Liver (tissue), 9 donors: ENCODE measurements around the gene MUC2. TPM values are rescaled to one million over a fixed set of nuclear protein-coding genes. Genes with fewer than 3 reads are reported as not detected.
A peak's percentile ranks its signal among the peaks of the same experiment; 100 is the strongest.

Experiments used
- DNase-seq: peaks from one replicate; pipeline ENCODE4 v3.0.0-alpha.2; 2017; ENCODE audit warnings: low spot score
- H3K27ac ChIP-seq, 2 donors: one replicate each; pipeline ENCODE4 v1.7.0; 2013; ENCODE audit warnings: inconsistent platforms in 2 of 2, low read length in 2 of 2, control low read depth in 1 of 2, low read depth in 1 of 2, mild to moderate bottlenecking in 1 of 2
- H3K27me3 ChIP-seq, 4 donors: one replicate each; pipeline versions ENCODE4 v1.6.1 to v1.7.0; 2013; ENCODE audit warnings: low read length in 3 of 4, inconsistent platforms in 1 of 4, mild to moderate bottlenecking in 1 of 4, moderate library complexity in 1 of 4; ENCODE audit not compliant: control insufficient read depth in 4 of 4, insufficient read depth in 4 of 4
- H3K36me3 ChIP-seq, 4 donors: one replicate each; pipeline versions ENCODE4 v1.6.1 to v1.7.0; 2013; ENCODE audit warnings: low read length in 3 of 4, mild to moderate bottlenecking in 3 of 4, low read depth in 1 of 4, moderate library complexity in 1 of 4; ENCODE audit not compliant: control insufficient read depth in 4 of 4, insufficient read depth in 3 of 4
- H3K4me1 ChIP-seq, 4 donors: one replicate each; pipeline versions ENCODE4 v1.6.1 to v1.7.0; 2013; ENCODE audit warnings: low read length in 3 of 4, mild to moderate bottlenecking in 3 of 4, moderate library complexity in 1 of 4; ENCODE audit not compliant: control insufficient read depth in 4 of 4, insufficient read depth in 4 of 4
- H3K4me3 ChIP-seq, 3 donors: one replicate each; pipeline versions ENCODE4 v1.6.1 to v1.7.0; 2013; ENCODE audit warnings: low read length in 3 of 3, control low read depth in 1 of 3, low read depth in 1 of 3, mild to moderate bottlenecking in 1 of 3
- H3K9ac ChIP-seq, 2 donors: one replicate each; pipeline ENCODE4 v1.7.0; 2013; ENCODE audit warnings: low read length in 2 of 2, mild to moderate bottlenecking in 2 of 2, moderate library complexity in 2 of 2, control low read depth in 1 of 2, low read depth in 1 of 2
- H3K9me3 ChIP-seq, 4 donors: one replicate each; pipeline versions ENCODE4 v1.6.1 to v1.7.0; 2013; ENCODE audit warnings: low read length in 3 of 4; ENCODE audit not compliant: control insufficient read depth in 4 of 4
- EGR1 ChIP-seq, 2 donors: IDR thresholded peaks; 2 replicates each; pipeline ENCODE4 v1.6.1; 2016 to 2018; ENCODE audit warnings: antibody characterized with exemption in 2 of 2, low read depth in 2 of 2
- FOXA2 ChIP-seq: IDR thresholded peaks from 2 replicates; pipeline ENCODE4 v1.6.1; 2016; ENCODE audit warnings: antibody characterized with exemption
- HNF4A ChIP-seq, 2 donors: conservative IDR thresholded peaks; 2 replicates each; pipeline ENCODE4 v1.6.1; 2016; ENCODE audit warnings: antibody characterized with exemption in 2 of 2, mild to moderate bottlenecking in 2 of 2
- HNF4G ChIP-seq: IDR thresholded peaks from 2 replicates; pipeline ENCODE4 v1.6.1; 2016; ENCODE audit warnings: antibody characterized with exemption
- JUND ChIP-seq, 2 donors: IDR thresholded peaks; 2 replicates each; pipeline ENCODE4 v1.6.1; 2016; ENCODE audit warnings: antibody characterized with exemption in 2 of 2
- NR2F2 ChIP-seq: IDR thresholded peaks from 2 replicates; pipeline ENCODE4 v1.6.1; 2016; ENCODE audit warnings: antibody characterized with exemption
- RAD21 ChIP-seq, 2 donors: IDR thresholded peaks; 2 replicates each; pipeline ENCODE4 v1.6.1; 2016; ENCODE audit warnings: antibody characterized with exemption in 2 of 2, mild to moderate bottlenecking in 2 of 2
- RXRA ChIP-seq, 2 donors: IDR thresholded peaks; 2 replicates each; pipeline ENCODE4 v1.6.1; 2017 to 2018; ENCODE audit warnings: antibody characterized with exemption in 2 of 2, mild to moderate bottlenecking in 1 of 2
- SP1 ChIP-seq: IDR thresholded peaks from 2 replicates; pipeline ENCODE4 v1.6.1; 2018; ENCODE audit warnings: antibody characterized with exemption, mild to moderate bottlenecking
- TAF1 ChIP-seq: conservative IDR thresholded peaks from 2 replicates; pipeline ENCODE4 v1.6.1; 2016; ENCODE audit warnings: antibody characterized with exemption, mild to moderate bottlenecking
- YY1 ChIP-seq: IDR thresholded peaks from 2 replicates; pipeline ENCODE4 v1.6.1; 2016; ENCODE audit warnings: antibody characterized with exemption, mild to moderate bottlenecking
- WGBS: extraction: QIAGEN DNeasy Blood & Tissue Kit; methylation state at CpG from one replicate; pipeline ENCODE4 v1.1.7; 2013; 5-methylcytosine and 5-hydroxymethylcytosine counted together
- polyA plus RNA-seq, 2 donors: library from polyadenylated mRNA; stranded (reverse) in 1 of 2; unstranded in 1 of 2; fragments of 200-250 nt in 1 of 2; fragments of >200 nt in 1 of 2; fragmentation: Nextera tagmentation in 1 of 2; extraction: Ambion mirVana in 1 of 2; gene quantifications; one replicate each; pipeline versions ENCODE4 v1.2.1 to v1.2.3, GENCODE V29; 2013 to 2015
- total RNA-seq, 2 donors: library from RNA; depleted of rRNA; stranded (reverse); fragments of >200 nt; gene quantifications; one replicate each; pipeline ENCODE4 v1.2.3, GENCODE V29; 2014
- TF ChIP-seq, protein P1 (sequence below): IDR thresholded peaks from 2 replicates; pipeline ENCODE4 v1.6.1; 2016; ENCODE audit warnings: antibody characterized with exemption
- TF ChIP-seq, protein P2 (sequence below): IDR thresholded peaks from 2 replicates; pipeline ENCODE4 v1.6.1; 2016; ENCODE audit warnings: antibody characterized with exemption
- TF ChIP-seq, protein P3 (sequence below): IDR thresholded peaks from 2 replicates; pipeline ENCODE4 v1.6.1; 2016; ENCODE audit warnings: antibody characterized with exemption, mild to moderate bottlenecking
- TF ChIP-seq, protein P4 (sequence below): fragments of 150-350 bp; IDR thresholded peaks from 2 replicates; pipeline ENCODE4 v1.5.1; 2017; ENCODE audit warnings: improper control_type of control experiment, low read depth, low read length; ENCODE audit not compliant: missing input control
- donor health status: healthy.
- donor health status: healthy.
- donor health status: healthy.
- donor health status: healthy.
- donor health status: healthy.

MUC2 gene
- total and polyA plus RNA-seq, 4 donors = under 0.01 TPM; not detected in 3

DNA sequence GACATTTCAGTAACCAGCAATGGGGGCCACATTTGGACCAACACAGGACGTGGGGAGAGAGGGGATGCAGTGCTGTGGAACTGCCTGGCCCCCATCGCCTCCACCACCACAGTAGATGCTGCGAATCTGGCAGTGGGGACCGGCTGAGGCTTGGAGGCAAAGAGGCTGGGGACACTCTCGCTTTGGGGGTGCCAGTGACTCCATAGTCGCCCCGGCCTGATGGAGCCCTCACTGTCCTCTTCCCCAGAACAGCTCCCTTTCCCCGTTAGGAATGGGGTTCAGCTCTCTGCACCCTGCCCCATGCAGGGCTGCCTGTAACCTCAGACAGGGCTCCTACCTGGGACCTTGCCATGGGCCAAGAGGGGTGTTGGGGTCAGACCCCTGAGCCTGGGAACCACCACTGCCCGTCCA, 1.8 kb upstream of the MUC2 start:
- Histone ChIP-seq H3K27ac (no peak overlapping the region), H3K4me3 (no peak overlapping the region), H3K27me3 (no peaks in the 10 kb centered on the region), H3K4me1 (peaks cover 0 to 6% (median 3%) of the 10 kb centered on the region in 4 donors), H3K9ac (no peak overlapping the region), H3K36me3 (no peaks in the 10 kb centered on the region), H3K9me3 (no peaks in the 10 kb centered on the region)
- DNase-seq = no peak
- TF ChIP-seq, protein P1, sequence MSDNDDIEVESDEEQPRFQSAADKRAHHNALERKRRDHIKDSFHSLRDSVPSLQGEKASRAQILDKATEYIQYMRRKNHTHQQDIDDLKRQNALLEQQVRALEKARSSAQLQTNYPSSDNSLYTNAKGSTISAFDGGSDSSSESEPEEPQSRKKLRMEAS = no peak
- TF ChIP-seq SP1 (no peak), HNF4G (no peak)
- TF ChIP-seq, protein P2, sequence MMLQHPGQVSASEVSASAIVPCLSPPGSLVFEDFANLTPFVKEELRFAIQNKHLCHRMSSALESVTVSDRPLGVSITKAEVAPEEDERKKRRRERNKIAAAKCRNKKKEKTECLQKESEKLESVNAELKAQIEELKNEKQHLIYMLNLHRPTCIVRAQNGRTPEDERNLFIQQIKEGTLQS = no peak
- 78% methylated on average over 9 of the region's 9 CpGs for WGBS

DNA sequence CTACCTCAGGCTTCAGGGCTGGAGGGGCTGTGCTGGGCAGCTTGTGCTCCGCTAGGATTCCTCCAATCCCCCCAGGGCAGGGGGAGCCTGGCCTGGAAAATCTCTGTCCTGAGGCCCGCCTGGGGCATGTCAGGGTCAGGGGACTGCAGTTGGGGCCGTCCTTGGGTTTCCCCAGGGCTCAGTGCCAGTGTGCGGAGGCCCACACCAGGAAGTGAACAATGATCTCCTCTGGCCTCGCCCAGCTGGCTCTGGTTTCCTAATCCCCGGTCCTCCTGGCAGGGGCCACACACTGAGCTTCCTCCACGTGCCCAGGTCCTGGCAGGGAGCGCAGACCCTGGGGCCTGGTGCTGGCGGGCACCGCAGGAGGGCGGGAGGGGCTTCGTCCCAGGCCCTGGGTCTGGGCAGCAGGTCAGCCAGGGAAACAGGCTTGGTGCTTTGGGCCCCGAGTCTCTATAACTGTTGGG, 1.4 kb upstream of the MUC2 start:
- H3K27ac ChIP-seq = no peak overlapping the region
- H3K36me3 ChIP-seq = no peaks in the 10 kb centered on the region
- no peak for TF ChIP-seq YY1
- TF ChIP-seq NR2F2 = peak; percentile 31
- peaks cover 0 to 6% (median 3%) of the 10 kb centered on the region in 4 donors for H3K4me1 ChIP-seq
- DNase-seq = no peak
- H3K4me3 ChIP-seq = no peak overlapping the region
- no peaks in the 10 kb centered on the region for H3K9me3 ChIP-seq
- no peak overlapping the region for H3K9ac ChIP-seq
- 26% methylated on average over 13 of the region's 13 CpGs for WGBS
- no peaks in the 10 kb centered on the region for H3K27me3 ChIP-seq

DNA sequence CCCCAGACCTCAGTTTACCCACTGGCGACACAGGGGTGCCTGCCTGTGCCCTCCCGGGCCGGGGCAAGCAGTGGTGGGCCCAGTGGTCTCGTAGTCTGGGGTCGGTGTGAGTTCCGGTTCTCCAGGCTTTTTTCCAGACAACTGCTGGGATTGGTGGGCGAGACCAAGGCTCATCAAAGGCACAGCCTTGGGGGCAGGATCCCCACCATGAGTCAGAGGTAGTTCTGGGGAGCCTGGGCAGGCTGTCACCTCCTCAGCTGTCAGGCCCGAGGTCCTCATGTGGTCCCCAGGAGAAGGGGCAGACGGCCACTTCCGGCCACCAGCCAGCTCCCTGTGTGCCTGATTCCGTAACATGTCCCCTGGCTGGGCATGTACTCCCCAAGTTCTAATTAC, 827 bp upstream of the MUC2 start:
- Histone ChIP-seq H3K9me3 (no peaks in the 10 kb centered on the region), H3K9ac (no peak overlapping the region), H3K36me3 (no peaks in the 10 kb centered on the region), H3K4me3 (no peak overlapping the region), H3K4me1 (peaks cover 0 to 6% (median 3%) of the 10 kb centered on the region in 4 donors), H3K27me3 (no peaks in the 10 kb centered on the region), H3K27ac (no peak overlapping the region)
- TF ChIP-seq NR2F2 = no peak
- no peak for TF ChIP-seq TAF1
- TF ChIP-seq, protein P1 = no peak
- TF ChIP-seq, protein P2 = no peak
- TF ChIP-seq SP1 = no peak
- TF ChIP-seq JUND (IDR thresholded peaks at IDR 0.05) = no peak
- TF ChIP-seq RXRA (IDR thresholded peaks at IDR 0.05) = no peak
- no peak for TF ChIP-seq RAD21 (IDR thresholded peaks at IDR 0.05)
- no peak for TF ChIP-seq YY1
- TF ChIP-seq EGR1 (IDR thresholded peaks at IDR 0.05; ENCODE audit: low read depth in 2 of 2) = no peak
- TF ChIP-seq HNF4A (conservative IDR thresholded peaks at IDR 0.05) = no peak
- DNase-seq = no peak
- WGBS = 82% methylated on average over 11 of the region's 11 CpGs

DNA sequence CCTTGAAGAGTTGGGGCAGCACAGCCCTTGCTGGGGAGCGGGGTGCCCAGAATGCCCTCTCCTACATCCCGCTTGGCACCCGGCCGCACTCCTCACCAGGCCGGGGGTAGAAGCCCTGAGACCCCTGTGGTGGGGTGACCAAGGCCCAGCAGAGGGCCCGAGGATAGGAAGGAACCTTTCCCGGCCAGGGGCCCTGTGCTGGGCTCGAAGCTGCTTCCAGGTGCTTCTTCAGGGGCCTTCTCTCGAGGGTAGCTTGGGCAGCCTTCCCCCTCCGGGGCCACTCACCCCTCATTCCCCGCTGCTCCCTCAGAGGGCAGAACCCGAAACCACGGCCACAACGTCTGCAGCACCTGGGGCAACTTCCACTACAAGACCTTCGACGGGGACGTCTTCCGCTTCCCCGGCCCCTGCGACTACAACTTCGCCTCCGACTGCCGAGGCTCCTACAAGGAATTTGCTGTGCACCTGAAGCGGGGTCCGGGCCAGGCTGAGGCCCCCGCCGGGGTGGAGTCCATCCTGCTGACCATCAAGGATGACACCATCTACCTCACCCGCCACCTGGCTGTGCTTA, 752 bp downstream of the MUC2 start:
- no peaks in the 10 kb centered on the region for H3K27me3 ChIP-seq
- no peak overlapping the region for H3K27ac ChIP-seq
- WGBS = 89% methylated on average over 28 of the region's 28 CpGs
- DNase-seq = no peak
- H3K9ac ChIP-seq = no peak overlapping the region
- no peaks in the 10 kb centered on the region for H3K9me3 ChIP-seq
- no peak overlapping the region for H3K4me3 ChIP-seq
- H3K4me1 ChIP-seq = peaks cover 0 to 6% (median 3%) of the 10 kb centered on the region in 4 donors
- H3K36me3 ChIP-seq = no peaks in the 10 kb centered on the region
- TF ChIP-seq FOXA2 (no peak), NR2F2 (no peak), RAD21 (IDR thresholded peaks at IDR 0.05) (no peak), HNF4A (conservative IDR thresholded peaks at IDR 0.05) (no peak), HNF4G (no peak), RXRA (IDR thresholded peaks at IDR 0.05) (no peak), TAF1 (no peak), JUND (IDR thresholded peaks at IDR 0.05) (no peak)
- TF ChIP-seq, protein P1 = no peak
- TF ChIP-seq, protein P3, sequence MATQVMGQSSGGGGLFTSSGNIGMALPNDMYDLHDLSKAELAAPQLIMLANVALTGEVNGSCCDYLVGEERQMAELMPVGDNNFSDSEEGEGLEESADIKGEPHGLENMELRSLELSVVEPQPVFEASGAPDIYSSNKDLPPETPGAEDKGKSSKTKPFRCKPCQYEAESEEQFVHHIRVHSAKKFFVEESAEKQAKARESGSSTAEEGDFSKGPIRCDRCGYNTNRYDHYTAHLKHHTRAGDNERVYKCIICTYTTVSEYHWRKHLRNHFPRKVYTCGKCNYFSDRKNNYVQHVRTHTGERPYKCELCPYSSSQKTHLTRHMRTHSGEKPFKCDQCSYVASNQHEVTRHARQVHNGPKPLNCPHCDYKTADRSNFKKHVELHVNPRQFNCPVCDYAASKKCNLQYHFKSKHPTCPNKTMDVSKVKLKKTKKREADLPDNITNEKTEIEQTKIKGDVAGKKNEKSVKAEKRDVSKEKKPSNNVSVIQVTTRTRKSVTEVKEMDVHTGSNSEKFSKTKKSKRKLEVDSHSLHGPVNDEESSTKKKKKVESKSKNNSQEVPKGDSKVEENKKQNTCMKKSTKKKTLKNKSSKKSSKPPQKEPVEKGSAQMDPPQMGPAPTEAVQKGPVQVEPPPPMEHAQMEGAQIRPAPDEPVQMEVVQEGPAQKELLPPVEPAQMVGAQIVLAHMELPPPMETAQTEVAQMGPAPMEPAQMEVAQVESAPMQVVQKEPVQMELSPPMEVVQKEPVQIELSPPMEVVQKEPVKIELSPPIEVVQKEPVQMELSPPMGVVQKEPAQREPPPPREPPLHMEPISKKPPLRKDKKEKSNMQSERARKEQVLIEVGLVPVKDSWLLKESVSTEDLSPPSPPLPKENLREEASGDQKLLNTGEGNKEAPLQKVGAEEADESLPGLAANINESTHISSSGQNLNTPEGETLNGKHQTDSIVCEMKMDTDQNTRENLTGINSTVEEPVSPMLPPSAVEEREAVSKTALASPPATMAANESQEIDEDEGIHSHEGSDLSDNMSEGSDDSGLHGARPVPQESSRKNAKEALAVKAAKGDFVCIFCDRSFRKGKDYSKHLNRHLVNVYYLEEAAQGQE = no peak
- TF ChIP-seq, protein P4, sequence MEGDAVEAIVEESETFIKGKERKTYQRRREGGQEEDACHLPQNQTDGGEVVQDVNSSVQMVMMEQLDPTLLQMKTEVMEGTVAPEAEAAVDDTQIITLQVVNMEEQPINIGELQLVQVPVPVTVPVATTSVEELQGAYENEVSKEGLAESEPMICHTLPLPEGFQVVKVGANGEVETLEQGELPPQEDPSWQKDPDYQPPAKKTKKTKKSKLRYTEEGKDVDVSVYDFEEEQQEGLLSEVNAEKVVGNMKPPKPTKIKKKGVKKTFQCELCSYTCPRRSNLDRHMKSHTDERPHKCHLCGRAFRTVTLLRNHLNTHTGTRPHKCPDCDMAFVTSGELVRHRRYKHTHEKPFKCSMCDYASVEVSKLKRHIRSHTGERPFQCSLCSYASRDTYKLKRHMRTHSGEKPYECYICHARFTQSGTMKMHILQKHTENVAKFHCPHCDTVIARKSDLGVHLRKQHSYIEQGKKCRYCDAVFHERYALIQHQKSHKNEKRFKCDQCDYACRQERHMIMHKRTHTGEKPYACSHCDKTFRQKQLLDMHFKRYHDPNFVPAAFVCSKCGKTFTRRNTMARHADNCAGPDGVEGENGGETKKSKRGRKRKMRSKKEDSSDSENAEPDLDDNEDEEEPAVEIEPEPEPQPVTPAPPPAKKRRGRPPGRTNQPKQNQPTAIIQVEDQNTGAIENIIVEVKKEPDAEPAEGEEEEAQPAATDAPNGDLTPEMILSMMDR = no peak
